Right ventricle myocardium inferior (tissue), 1 donor: ENCODE measurements around the gene PCSK4. TPM values are rescaled to one million over a fixed set of nuclear protein-coding genes. Genes with fewer than 3 reads are reported as not detected.
"Not testable (repeated sequence)": the region's sequence is repeated elsewhere in the genome, so short reads cannot be mapped to it uniquely, and the experiment has no call there.

Source experiments
- ATAC-seq: fragments of 200-7000 bp; cut with Tn5 transposase; one replicate; pipeline ENCODE4 v1.9.1; 2020; ENCODE audit warnings: mild to moderate bottlenecking, moderate library complexity
- DNase-seq: peaks from one replicate; pipeline ENCODE4 v3.0.0; 2021; ENCODE audit errors: missing footprints
- intact Hi-C: fragments of 100-400 bp; cut with DNase I; formaldehyde crosslinking; loops from one replicate; pipeline ENCODE4 v1.11.0; 2022
- long read RNA-seq: library from polyadenylated mRNA; unstranded; transcript quantifications from one replicate; pipeline ENCODE4 v2.0.0, GENCODE V29; 2021
- total RNA-seq: library from RNA; stranded (reverse); fragmentation: NEBNext Ultra II Directional; extraction: Animal tissue kit (Norgen Biotek cat#: 25700); gene quantifications from one replicate; pipeline ENCODE4 v1.2.1, GENCODE V29; 2021
- donor health status: DM: no; HTN: yes; CAD: no; lungs with severe emphysema.

The PCSK4 gene
- total RNA-seq = 0.89 TPM
- long read RNA-seq, partial matches to known transcripts = 0 of 1 reads
- long read RNA-seq, other reads (novel, unspliced or antisense) = 0 of 1 reads

- peak; percentile 94 for ATAC-seq
- peak; percentile 97 for DNase-seq
- intact Hi-C loops = loop anchor here (1.0 kb wide), 1 partner anchor 11 kb away; the partner anchor contains the start of gene C19orf25
These were observed at the start of gene PCSK4 for GRCh38 chr19:1490311-1491113. Gene PCSK4 (minus strand): TSS chr19:1490350. CDS start chr19:1490346, 4 bp downstream.

- intact Hi-C loops = not testable (repeated sequence)
These were observed 49.6 kb upstream of the PCSK4 start for GRCh38 chr19:1539749-1540148.

GRCh38 chr19:1538978-1539377 lies 48.8 kb upstream of the PCSK4 start:
- intact Hi-C loops = no loop called here
- DNase-seq (no peak), ATAC-seq (no peak)

More at GRCh38 chr19:1539749-1540148, 49.6 kb upstream of the PCSK4 start:
- DNase-seq, ATAC-seq: not testable (repeated sequence)

GRCh38 chr19:1535699-1536098 lies 45.5 kb upstream of the PCSK4 start:
- intact Hi-C loops, DNase-seq, ATAC-seq: not testable (repeated sequence)

- intact Hi-C loops = no loop called here
- DNase-seq = no peak
- ATAC-seq = no peak
These were observed 44.8 kb upstream of the PCSK4 start for GRCh38 chr19:1534972-1535371.

GRCh38 chr19:1533510-1534150 lies 43.5 kb upstream of the PCSK4 start:
- intact Hi-C loops = no loop called here
- no peak for DNase-seq
- ATAC-seq = no peak

- DNase-seq = no peak
- intact Hi-C loops = no loop called here
- no peak for ATAC-seq
These were observed 41.9 kb upstream of the PCSK4 start for GRCh38 chr19:1532003-1532402.

GRCh38 chr19:1531587-1531986 lies 41.4 kb upstream of the PCSK4 start:
- intact Hi-C loops = no loop called here
- ATAC-seq (no peak), DNase-seq (no peak)

- DNase-seq, ATAC-seq, intact Hi-C loops: not testable (repeated sequence)
These were observed 40.7 kb upstream of the PCSK4 start for GRCh38 chr19:1530856-1531255.

- no peak for DNase-seq
- ATAC-seq = no peak
- intact Hi-C loops = no loop called here
These were observed 39.3 kb upstream of the PCSK4 start for GRCh38 chr19:1529430-1529816.

- intact Hi-C loops = no loop called here
- ATAC-seq = no peak
These were observed 38.7 kb upstream of the PCSK4 start for GRCh38 chr19:1528596-1529429.

GRCh38 chr19:1527650-1528309 lies 37.6 kb upstream of the PCSK4 start:
- intact Hi-C loops = no loop called here
- no peak for DNase-seq
- ATAC-seq = no peak

More at GRCh38 chr19:1528596-1529429, 38.7 kb upstream of the PCSK4 start:
- no peak for DNase-seq

GRCh38 chr19:1526979-1527649 lies 37.0 kb upstream of the PCSK4 start:
- DNase-seq = no peak
- ATAC-seq = no peak
- intact Hi-C loops = no loop called here

- intact Hi-C loops = no loop called here
- DNase-seq = no peak
- ATAC-seq = no peak
These were observed 36.1 kb upstream of the PCSK4 start for GRCh38 chr19:1526066-1526778.

GRCh38 chr19:1525343-1525742 lies 35.2 kb upstream of the PCSK4 start:
- intact Hi-C loops = no loop called here
- DNase-seq = no peak
- ATAC-seq = no peak

- ATAC-seq = no peak
- no peak for DNase-seq
- intact Hi-C loops = no loop called here
These were observed 34.8 kb upstream of the PCSK4 start for GRCh38 chr19:1524972-1525325.

GRCh38 chr19:1524287-1524971 lies 34.3 kb upstream of the PCSK4 start:
- intact Hi-C loops = no loop called here

More at GRCh38 chr19:1524287-1524971, 34.3 kb upstream of the PCSK4 start:
- ATAC-seq (no peak), DNase-seq (no peak)
